ENCODE data around the gene MAML3.

Gene MAML3

GRCh38 chr4:140099983-140100382 lies 54.0 kb downstream of the MAML3 start:
- TF ChIP-seq, protein P1, sequence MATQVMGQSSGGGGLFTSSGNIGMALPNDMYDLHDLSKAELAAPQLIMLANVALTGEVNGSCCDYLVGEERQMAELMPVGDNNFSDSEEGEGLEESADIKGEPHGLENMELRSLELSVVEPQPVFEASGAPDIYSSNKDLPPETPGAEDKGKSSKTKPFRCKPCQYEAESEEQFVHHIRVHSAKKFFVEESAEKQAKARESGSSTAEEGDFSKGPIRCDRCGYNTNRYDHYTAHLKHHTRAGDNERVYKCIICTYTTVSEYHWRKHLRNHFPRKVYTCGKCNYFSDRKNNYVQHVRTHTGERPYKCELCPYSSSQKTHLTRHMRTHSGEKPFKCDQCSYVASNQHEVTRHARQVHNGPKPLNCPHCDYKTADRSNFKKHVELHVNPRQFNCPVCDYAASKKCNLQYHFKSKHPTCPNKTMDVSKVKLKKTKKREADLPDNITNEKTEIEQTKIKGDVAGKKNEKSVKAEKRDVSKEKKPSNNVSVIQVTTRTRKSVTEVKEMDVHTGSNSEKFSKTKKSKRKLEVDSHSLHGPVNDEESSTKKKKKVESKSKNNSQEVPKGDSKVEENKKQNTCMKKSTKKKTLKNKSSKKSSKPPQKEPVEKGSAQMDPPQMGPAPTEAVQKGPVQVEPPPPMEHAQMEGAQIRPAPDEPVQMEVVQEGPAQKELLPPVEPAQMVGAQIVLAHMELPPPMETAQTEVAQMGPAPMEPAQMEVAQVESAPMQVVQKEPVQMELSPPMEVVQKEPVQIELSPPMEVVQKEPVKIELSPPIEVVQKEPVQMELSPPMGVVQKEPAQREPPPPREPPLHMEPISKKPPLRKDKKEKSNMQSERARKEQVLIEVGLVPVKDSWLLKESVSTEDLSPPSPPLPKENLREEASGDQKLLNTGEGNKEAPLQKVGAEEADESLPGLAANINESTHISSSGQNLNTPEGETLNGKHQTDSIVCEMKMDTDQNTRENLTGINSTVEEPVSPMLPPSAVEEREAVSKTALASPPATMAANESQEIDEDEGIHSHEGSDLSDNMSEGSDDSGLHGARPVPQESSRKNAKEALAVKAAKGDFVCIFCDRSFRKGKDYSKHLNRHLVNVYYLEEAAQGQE (IDR thresholded peaks at IDR 0.05; ENCODE audit: insufficient replicate concordance, low read depth): no peak
- peak; percentile 96 for TF ChIP-seq SPI1 (IDR thresholded peaks at IDR 0.05; ENCODE audit: borderline replicate concordance, low read depth)
- no peak for TF ChIP-seq CTCF (IDR thresholded peaks at IDR 0.05; ENCODE audit: insufficient read depth, low read length)
- no peak overlapping the region for H3K4me3 ChIP-seq (replicated peaks; ENCODE audit: insufficient read depth, low read length)
- peak in 1 of 2 experiments; percentile 76 for DNase-seq (ENCODE audit: low read depth in 1 of 2, low spot score in 1 of 2)
- H3K27me3 ChIP-seq (ENCODE audit: insufficient read depth, poor library complexity, severe bottlenecking): no peaks in the 10 kb centered on the region
- peak overlapping the region; percentile 63 for H3K27ac ChIP-seq (replicated peaks)

DNA sequence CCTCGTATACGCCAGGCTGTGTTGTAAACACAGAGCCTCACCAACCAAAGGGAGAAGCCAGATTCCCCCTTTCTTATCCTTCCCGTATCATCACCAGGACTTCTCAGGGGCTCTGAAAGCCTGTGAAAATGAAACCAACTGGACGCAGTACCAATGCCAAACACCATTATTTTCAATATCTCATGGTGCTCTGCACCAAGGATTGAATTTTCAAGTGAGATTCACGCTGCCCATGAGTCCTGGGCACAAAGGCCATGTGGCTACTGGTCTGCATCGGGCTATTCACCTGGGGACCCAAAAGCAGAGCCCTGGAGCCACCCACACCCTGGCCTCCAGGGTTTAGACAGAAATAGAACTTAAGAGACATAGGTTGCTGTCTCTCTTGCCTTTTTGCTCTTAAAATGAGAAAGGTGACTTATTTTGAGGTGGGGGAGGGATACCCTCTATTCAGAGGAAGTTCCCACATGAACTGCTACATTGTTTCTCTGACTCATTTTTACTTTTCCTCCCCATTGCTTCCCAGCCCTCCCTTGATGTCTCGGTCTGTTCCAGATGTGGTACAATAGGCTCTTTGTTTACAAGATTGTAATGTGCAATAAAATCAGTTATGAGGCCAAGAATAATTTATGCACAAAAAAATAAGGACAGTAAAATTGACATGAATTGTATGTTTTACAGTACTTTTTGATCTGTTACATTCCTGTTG lies 55.4 kb downstream of the MAML3 start:
- Histone ChIP-seq H3K27me3 (ENCODE audit: insufficient read depth, poor library complexity, severe bottlenecking) (no peaks in the 10 kb centered on the region), H3K4me3 (replicated peaks; ENCODE audit: insufficient read depth, low read length) (no peak overlapping the region), H3K27ac (replicated peaks) (peak overlapping the region; percentile 63)
- no peak for DNase-seq (ENCODE audit: low read depth in 1 of 2, low spot score in 1 of 2)
- no peak for TF ChIP-seq POLR2AphosphoS5 (IDR thresholded peaks at IDR 0.05; ENCODE audit: low read depth)
- TF ChIP-seq SPI1 (IDR thresholded peaks at IDR 0.05; ENCODE audit: borderline replicate concordance, low read depth): no peak
- TF ChIP-seq CTCF (IDR thresholded peaks at IDR 0.05; ENCODE audit: insufficient read depth, low read length): no peak
- no peak for TF ChIP-seq GABPA (IDR thresholded peaks at IDR 0.05; ENCODE audit: low read depth)
- TF ChIP-seq, protein P1 (IDR thresholded peaks at IDR 0.05; ENCODE audit: insufficient replicate concordance, low read depth): no peak

DNA sequence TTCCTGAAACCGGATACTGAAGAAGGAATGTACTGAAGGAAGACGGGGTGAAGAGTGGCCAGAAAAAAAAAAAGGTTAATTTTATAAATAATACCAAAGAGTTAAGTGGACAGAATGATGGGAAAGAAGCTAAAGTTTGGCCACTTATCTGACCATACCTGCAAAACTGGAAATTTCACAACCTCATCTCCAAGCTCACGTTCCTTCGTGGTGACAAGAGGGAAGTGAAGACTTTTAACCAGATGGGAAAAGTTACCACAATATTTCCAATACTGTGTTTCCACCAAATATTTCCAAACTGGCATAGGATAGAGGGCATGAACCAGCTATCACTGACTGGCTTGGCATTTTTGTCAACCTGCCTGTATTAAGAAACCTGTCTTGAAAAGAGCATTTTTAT lies 56.4 kb downstream of the MAML3 start:
- H3K4me3 ChIP-seq (replicated peaks; ENCODE audit: insufficient read depth, low read length): no peak overlapping the region
- no peak overlapping the region for H3K27ac ChIP-seq (replicated peaks)
- TF ChIP-seq POLR2AphosphoS5 (IDR thresholded peaks at IDR 0.05; ENCODE audit: low read depth): no peak
- TF ChIP-seq SPI1 (IDR thresholded peaks at IDR 0.05; ENCODE audit: borderline replicate concordance, low read depth): no peak
- no peak for TF ChIP-seq CTCF (IDR thresholded peaks at IDR 0.05; ENCODE audit: insufficient read depth, low read length)
- TF ChIP-seq, protein P1 (IDR thresholded peaks at IDR 0.05; ENCODE audit: insufficient replicate concordance, low read depth): no peak
- TF ChIP-seq GABPA (IDR thresholded peaks at IDR 0.05; ENCODE audit: low read depth): no peak
- H3K27me3 ChIP-seq (ENCODE audit: insufficient read depth, poor library complexity, severe bottlenecking): no peaks in the 10 kb centered on the region
- DNase-seq (ENCODE audit: low read depth in 1 of 2, low spot score in 1 of 2): no peak

All from HL-60 (cell line).